Right lobe of liver (tissue), 6 donors: ENCODE data around the gene TMEM151A. TPM values are rescaled to one million over a fixed set of nuclear protein-coding genes. Genes with fewer than 3 reads are reported as not detected.

ENCODE experiments used
- ATAC-seq, 4 donors: fragments of 200-7000 bp; cut with Tn5 transposase; one replicate each; pipeline ENCODE4 v1.9.1; 2020; ENCODE audit warnings: mild to moderate bottlenecking in 4 of 4, moderate library complexity in 4 of 4
- DNase-seq, 3 donors: peaks; one replicate each; pipeline ENCODE4 v3.0.0-alpha.2; 2020
- H3K27ac ChIP-seq, 3 donors: fragments of 200-600 bp; one replicate each; pipeline ENCODE4 v1.8.0; 2022
- H3K27me3 ChIP-seq, 2 donors: fragments of 200-600 bp; one replicate each; pipeline ENCODE4 v1.8.0; 2022
- H3K36me3 ChIP-seq, 4 donors: fragments of 200-600 bp; sonication (generic) in 1 of 4; one replicate each; pipeline versions ENCODE4 v1.5.1 to v1.8.0; 2017 to 2022; ENCODE audit warnings: control low read depth in 1 of 4
- H3K4me1 ChIP-seq, 4 donors: fragments of 200-600 bp; sonication (generic) in 1 of 4; one replicate each; pipeline versions ENCODE4 v1.5.1 to v1.8.0; 2017 to 2022; ENCODE audit warnings: control low read depth in 1 of 4
- H3K4me3 ChIP-seq, 3 donors: fragments of 200-600 bp; one replicate each; pipeline ENCODE4 v1.8.0; 2022
- H3K9me3 ChIP-seq, 4 donors: fragments of 200-600 bp; sonication (generic) in 1 of 4; one replicate each; pipeline versions ENCODE4 v1.5.1 to v1.8.0; 2017 to 2022; ENCODE audit warnings: control low read depth in 1 of 4
- POLR2A ChIP-seq: fragments of 450-650 bp; IDR thresholded peaks from one replicate; pipeline ENCODE4 v1.6.1; 2017; ENCODE audit warnings: antibody characterized with exemption, mild to moderate bottlenecking
- WGBS: methylation state at CpG from one replicate; pipeline ENCODE4 v1.1.6; 2018; ENCODE audit warnings: low coverage, low lambda C conversion rate; ENCODE audit not compliant: insufficient coverage; ENCODE audit errors: missing lambda C conversion rate; 5-methylcytosine and 5-hydroxymethylcytosine counted together
- intact Hi-C, 2 donors: fragments of 100-400 bp; cut with DNase I; formaldehyde crosslinking; loops; one replicate each; pipeline versions ENCODE4 v1.11.2 to v1.14.1; 2022
- total RNA-seq, 6 experiments: library from RNA; depleted of rRNA in 2 of 6; stranded (reverse); fragments of >200 nt in 2 of 6; fragmentation: NEBNext Ultra II Directional in 3 of 6; extraction: Animal tissue kit (Norgen Biotek cat#: 25700) in 3 of 6; gene quantifications; one replicate each; pipeline versions ENCODE4 v1.1.0 to v1.2.4, GENCODE V29; 2016 to 2023
- TF ChIP-seq, protein P1 (sequence below), 4 donors: fragments of 200-600 bp in 3 of 4; fragments of 450-650 bp in 1 of 4; IDR thresholded peaks; one replicate each; pipeline versions ENCODE4 v1.5.1 to v1.8.0; 2016 to 2022; ENCODE audit warnings: antibody characterized with exemption in 4 of 4, mild to moderate bottlenecking in 2 of 4
- donor health status: DM: no; HTN: yes; CAD: no.
- donor health status: DM: no; HTN: no; CAD: no.
- donor health status: DM: no; HTN: no; CAD: no.
- donor health status: DM: no; HTN: yes; CAD: no.
- donor health status: DM: no; HTN: yes; CAD: no.

The TMEM151A gene
- total RNA-seq, 6 experiments from 2014 or later, result 0.13 to 0.86 (median 0.45) TPM; not detected in 2

DNA sequence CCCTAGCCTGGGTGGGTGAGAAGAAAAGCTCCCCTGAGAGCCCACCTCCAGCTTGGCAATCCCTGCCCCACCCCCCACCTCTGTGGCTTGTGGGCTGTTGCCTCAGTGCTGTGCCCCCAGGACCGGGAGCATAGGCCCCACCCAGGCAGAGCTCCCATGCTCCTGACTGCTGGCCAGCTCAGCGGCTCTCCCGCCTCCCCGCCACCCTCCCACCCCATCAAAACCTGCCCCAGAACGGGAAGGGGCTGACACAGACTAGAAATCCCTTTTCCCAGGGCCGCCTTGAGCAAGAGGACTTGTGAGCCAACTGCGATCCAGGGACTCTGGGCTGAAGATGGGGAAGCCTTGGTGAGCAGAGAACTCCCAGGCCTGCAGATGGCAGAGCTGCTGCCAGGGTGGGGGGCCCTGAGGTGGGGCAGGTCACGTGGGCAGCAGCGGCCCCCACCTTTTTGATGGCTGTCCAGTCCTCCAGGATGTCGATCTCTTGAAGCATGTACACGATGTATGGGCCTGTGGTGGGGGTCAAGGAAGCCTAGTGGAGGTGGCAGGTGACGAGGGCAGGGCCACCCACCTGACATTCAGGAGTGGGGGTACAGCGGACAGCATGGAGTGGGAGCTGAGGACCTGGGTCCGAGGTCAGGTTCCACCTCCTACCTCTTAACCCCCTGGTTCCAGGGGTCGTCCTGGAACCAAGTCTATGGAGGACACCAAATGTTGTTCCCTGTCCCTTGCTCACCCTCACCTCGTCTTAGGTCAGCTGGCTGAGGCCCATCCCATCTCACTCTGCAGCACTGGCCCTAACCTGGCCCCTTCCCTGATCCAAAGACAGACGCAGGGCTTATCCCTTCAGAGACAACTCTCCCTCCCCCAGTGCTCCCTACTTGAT is 46.8 kb downstream of the TMEM151A start:
- Histone ChIP-seq H3K27ac (no peak overlapping the region), H3K27me3 (no peaks in the 10 kb centered on the region), H3K9me3 (no peaks in the 10 kb centered on the region), H3K36me3 (peaks cover 0 to 23% (median 4%) of the 10 kb centered on the region in 4 donors), H3K4me3 (no peak overlapping the region), H3K4me1 (peaks cover 0 to 9% (median 2%) of the 10 kb centered on the region in 4 donors)
- intact Hi-C loops, result no loop called here
- WGBS, result 87% methylated on average over 3 of the region's 17 CpGs
- DNase-seq (peak in 1 of 3 donors; percentile 39), ATAC-seq (no peak)
- TF ChIP-seq, protein P1, sequence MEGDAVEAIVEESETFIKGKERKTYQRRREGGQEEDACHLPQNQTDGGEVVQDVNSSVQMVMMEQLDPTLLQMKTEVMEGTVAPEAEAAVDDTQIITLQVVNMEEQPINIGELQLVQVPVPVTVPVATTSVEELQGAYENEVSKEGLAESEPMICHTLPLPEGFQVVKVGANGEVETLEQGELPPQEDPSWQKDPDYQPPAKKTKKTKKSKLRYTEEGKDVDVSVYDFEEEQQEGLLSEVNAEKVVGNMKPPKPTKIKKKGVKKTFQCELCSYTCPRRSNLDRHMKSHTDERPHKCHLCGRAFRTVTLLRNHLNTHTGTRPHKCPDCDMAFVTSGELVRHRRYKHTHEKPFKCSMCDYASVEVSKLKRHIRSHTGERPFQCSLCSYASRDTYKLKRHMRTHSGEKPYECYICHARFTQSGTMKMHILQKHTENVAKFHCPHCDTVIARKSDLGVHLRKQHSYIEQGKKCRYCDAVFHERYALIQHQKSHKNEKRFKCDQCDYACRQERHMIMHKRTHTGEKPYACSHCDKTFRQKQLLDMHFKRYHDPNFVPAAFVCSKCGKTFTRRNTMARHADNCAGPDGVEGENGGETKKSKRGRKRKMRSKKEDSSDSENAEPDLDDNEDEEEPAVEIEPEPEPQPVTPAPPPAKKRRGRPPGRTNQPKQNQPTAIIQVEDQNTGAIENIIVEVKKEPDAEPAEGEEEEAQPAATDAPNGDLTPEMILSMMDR (IDR thresholded peaks at IDR 0.05), result no peak
- TF ChIP-seq POLR2A, result no peak

DNA sequence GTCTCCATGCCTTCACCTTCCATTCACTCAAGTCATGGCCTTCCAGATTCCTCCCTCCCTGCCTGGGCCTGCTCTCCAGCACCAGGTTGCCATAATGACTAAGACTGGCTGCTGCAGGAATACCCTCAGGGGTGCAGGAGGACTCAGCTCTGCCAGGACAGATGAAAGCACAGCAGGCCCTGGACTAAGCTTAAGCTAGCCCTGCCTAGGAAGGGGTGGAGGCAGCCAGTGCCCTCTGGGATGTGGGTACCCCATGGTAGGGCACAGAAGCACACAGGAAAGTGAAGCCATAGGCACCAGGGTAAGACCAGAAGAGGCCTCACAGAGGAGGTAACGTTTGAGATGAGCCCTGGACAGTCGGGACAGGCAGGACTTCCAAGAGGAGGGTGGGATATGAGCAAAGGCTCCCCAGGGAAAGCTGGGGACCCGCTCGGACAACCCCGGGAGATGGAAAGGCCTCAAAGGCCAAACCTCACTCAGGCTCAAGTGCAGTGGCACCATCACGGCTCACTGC is 47.5 kb downstream of the TMEM151A start:
- Histone ChIP-seq H3K27ac (no peak overlapping the region), H3K9me3 (no peaks in the 10 kb centered on the region), H3K4me3 (no peak overlapping the region), H3K36me3 (peaks cover 0 to 23% (median 4%) of the 10 kb centered on the region in 4 donors), H3K27me3 (no peaks in the 10 kb centered on the region), H3K4me1 (peaks cover 0 to 14% (median 8%) of the 10 kb centered on the region in 4 donors)
- peak in 1 of 3 donors; percentile 21 for DNase-seq
- WGBS, result 93% methylated on average over 4 of the region's 6 CpGs
- TF ChIP-seq POLR2A, result no peak
- TF ChIP-seq, protein P1 (IDR thresholded peaks at IDR 0.05), result no peak
- intact Hi-C loops, result no loop called here
- ATAC-seq, result no peak

DNA sequence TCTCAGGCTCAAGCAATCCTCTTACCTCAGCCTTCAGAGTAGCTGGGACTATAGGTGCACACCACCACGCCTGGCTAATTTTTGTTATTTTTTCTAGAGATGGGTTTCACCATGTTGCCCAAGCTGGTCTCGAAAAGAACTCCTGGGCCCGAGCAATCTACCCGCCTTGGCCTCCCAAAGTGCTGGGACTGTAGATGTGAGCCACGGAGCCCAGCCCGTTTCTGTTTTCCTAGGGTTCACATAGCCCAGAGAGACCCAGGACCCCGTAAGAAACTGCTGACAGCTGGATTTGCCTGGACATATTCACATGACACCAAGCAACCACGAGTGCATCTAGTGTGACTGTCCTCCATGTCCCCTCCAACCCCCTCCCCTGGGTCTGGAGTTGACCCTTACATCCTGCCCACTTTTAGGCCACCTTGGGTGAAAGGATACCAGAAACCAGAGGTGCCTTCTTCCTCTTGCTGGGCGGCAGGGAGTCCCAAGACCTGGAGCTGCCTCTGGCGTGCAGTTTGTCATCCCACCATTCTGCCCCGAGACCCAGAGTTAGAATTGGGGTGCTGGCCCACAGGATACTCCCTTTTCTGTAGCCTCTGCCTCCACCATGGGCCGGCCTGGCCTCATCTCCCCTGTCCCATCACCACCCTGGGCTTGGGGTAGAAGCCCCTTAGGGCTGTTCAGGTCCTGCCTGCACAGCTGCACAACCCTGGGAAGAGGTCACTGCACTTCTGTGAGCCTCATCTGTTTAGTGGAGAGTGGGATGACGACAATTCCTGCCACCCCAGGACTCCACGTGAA is 48.2 kb downstream of the TMEM151A start:
- Histone ChIP-seq H3K36me3 (peaks cover 0 to 23% (median 4%) of the 10 kb centered on the region in 4 donors), H3K4me3 (no peak overlapping the region), H3K27me3 (no peaks in the 10 kb centered on the region), H3K4me1 (peaks cover 0 to 17% (median 9%) of the 10 kb centered on the region in 4 donors), H3K27ac (no peak overlapping the region), H3K9me3 (no peaks in the 10 kb centered on the region)
- intact Hi-C loops, result no loop called here
- ATAC-seq (no peak), DNase-seq (peak in 1 of 3 donors; percentile 28)
- TF ChIP-seq POLR2A, result no peak
- TF ChIP-seq, protein P1 (IDR thresholded peaks at IDR 0.05), result no peak
- 67% methylated on average over 6 of the region's 14 CpGs for WGBS

DNA sequence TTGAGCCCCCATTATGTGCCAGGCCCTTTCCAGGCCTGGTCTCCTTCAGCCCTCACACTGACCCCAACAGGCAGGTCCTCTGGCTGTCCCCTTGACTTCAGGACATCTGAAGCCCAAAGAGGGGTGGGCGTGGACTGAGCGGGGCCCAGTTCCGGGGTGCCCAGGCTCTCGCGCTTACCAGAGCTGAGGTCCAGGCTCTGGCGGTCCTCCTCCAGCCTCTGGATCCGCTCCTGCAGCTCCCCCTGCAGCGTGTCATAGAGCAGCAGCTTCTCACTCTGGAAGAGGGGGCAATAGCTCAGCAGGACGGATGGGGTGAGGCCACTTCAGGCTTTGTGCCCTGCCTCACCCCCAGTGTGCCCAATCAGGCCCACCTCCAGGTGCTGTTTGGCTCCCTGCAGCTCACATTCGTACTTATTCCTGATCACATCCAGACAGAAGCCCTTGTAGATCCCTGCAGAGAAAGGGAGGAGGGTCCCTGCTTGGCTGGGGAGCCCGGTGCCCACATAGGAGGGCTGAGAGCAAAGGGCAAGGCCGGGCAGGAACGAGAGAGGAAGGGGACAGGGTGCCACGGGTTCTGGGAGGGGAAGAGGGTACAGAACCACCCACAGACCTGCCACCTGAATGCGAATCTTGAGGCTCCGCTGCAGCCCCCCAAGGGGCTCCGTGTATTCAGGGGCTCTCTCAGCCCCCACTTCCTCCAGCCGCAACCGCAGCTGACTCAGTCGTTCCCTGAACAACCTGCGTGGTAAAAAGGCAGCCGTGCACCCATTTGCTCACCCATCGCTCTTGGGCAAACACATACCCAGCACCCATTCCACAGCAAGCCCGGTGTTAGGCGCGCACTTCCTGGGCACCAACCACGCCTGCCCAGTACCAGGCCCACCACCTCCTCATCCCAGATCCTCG is 49.2 kb downstream of the TMEM151A start:
- WGBS, result 88% methylated on average over 8 of the region's 28 CpGs
- DNase-seq (peak in 1 of 3 donors; percentile 41), ATAC-seq (no peak)
- TF ChIP-seq, protein P1 (IDR thresholded peaks at IDR 0.05), result no peak
- no peak for TF ChIP-seq POLR2A
- intact Hi-C loops, result no loop called here
- Histone ChIP-seq H3K27ac (no peak overlapping the region), H3K27me3 (no peaks in the 10 kb centered on the region), H3K9me3 (no peaks in the 10 kb centered on the region), H3K36me3 (peaks cover 0 to 23% (median 4%) of the 10 kb centered on the region in 4 donors), H3K4me3 (no peak overlapping the region), H3K4me1 (peaks cover 0 to 24% (median 13%) of the 10 kb centered on the region in 4 donors)
